Chondrocyte (in vitro differentiated cells): ENCODE data around the gene LDLRAD4. TPM values are rescaled to one million over a fixed set of nuclear protein-coding genes. Genes with fewer than 3 reads are reported as not detected.
A peak's percentile ranks its signal among the peaks of the same experiment; 100 is the strongest.

Source experiments
- DNase-seq: peaks from one replicate; pipeline ENCODE4 v3.0.0; 2021; ENCODE audit warnings: mixed read lengths, low spot score
- H3K27ac Mint-ChIP-seq: one replicate; pipeline ENCODE4 v1.8.0; 2021; ENCODE audit warnings: mild to moderate bottlenecking, moderate library complexity, mixed read lengths; ENCODE audit not compliant: unreplicated experiment
- H3K27me3 Mint-ChIP-seq: 2 replicates; pipeline ENCODE4 v1.8.0; 2021; ENCODE audit warnings: low read depth, mixed read lengths
- H3K36me3 Mint-ChIP-seq: 2 replicates; pipeline ENCODE4 v1.8.0; 2021; ENCODE audit warnings: low read depth, mixed read lengths
- H3K4me1 Mint-ChIP-seq: 2 replicates; pipeline ENCODE4 v1.8.0; 2021; ENCODE audit warnings: low read depth, mild to moderate bottlenecking, mixed read lengths
- H3K4me3 Mint-ChIP-seq: one replicate; pipeline ENCODE4 v1.8.0; 2021; ENCODE audit warnings: mild to moderate bottlenecking, moderate library complexity, mixed read lengths; ENCODE audit not compliant: unreplicated experiment
- H3K9me3 Mint-ChIP-seq: 2 replicates; pipeline ENCODE4 v1.8.0; 2021; ENCODE audit warnings: low read depth, mixed read lengths
- CTCF ChIP-seq: fragments of 200-600 bp; sonication (generic); IDR thresholded peaks from 2 replicates; pipeline ENCODE4 v1.5.0; 2021; ENCODE audit warnings: antibody characterized with exemption, mild to moderate bottlenecking, moderate library complexity
- total RNA-seq: library from RNA; stranded (reverse); gene quantifications from 3 replicates; pipeline ENCODE4 v1.2.1, GENCODE V29; 2021

LDLRAD4 gene
- total RNA-seq, 1 donor from 2014 or later, result 80.5 TPM

GRCh38 chr18:13323186-13323585 is 104.6 kb downstream of the LDLRAD4 start:
- Mint-ChIP-seq H3K36me3 (peaks cover 9% of the 10 kb centered on the region), H3K4me3 (no peak overlapping the region), H3K4me1 (peaks cover 47% of the 10 kb centered on the region), H3K27me3 (no peaks in the 10 kb centered on the region), H3K9me3 (no peaks in the 10 kb centered on the region), H3K27ac (no peak overlapping the region)
- no peak for TF ChIP-seq CTCF
- DNase-seq, result no peak

- H3K36me3 Mint-ChIP-seq, result peaks cover 9% of the 10 kb centered on the region
- H3K27me3 Mint-ChIP-seq, result no peaks in the 10 kb centered on the region
- H3K9me3 Mint-ChIP-seq, result no peaks in the 10 kb centered on the region
- no peak for TF ChIP-seq CTCF
- H3K4me1 Mint-ChIP-seq, result peaks cover 35% of the 10 kb centered on the region
- H3K4me3 Mint-ChIP-seq, result no peak overlapping the region
- no peak overlapping the region for H3K27ac Mint-ChIP-seq
- no peak for DNase-seq
Measured at GRCh38 chr18:13324880-13325279, 106.3 kb downstream of the LDLRAD4 start.

GRCh38 chr18:13328213-13328612 is 109.7 kb downstream of the LDLRAD4 start:
- Mint-ChIP-seq H3K27me3 (no peaks in the 10 kb centered on the region), H3K4me3 (no peak overlapping the region), H3K4me1 (peaks cover 19% of the 10 kb centered on the region), H3K9me3 (no peaks in the 10 kb centered on the region), H3K36me3 (peaks cover 11% of the 10 kb centered on the region), H3K27ac (peak overlapping the region; percentile 22)
- TF ChIP-seq CTCF, result no peak
- no peak for DNase-seq

GRCh38 chr18:13330996-13331395 is 112.4 kb downstream of the LDLRAD4 start:
- no peaks in the 10 kb centered on the region for H3K27me3 Mint-ChIP-seq
- no peak overlapping the region for H3K4me3 Mint-ChIP-seq
- peaks cover 22% of the 10 kb centered on the region for H3K4me1 Mint-ChIP-seq
- no peak for TF ChIP-seq CTCF
- peaks cover 17% of the 10 kb centered on the region for H3K36me3 Mint-ChIP-seq
- peaks cover 12% of the 10 kb centered on the region for H3K9me3 Mint-ChIP-seq
- H3K27ac Mint-ChIP-seq, result no peak overlapping the region
- DNase-seq, result no peak

- Mint-ChIP-seq H3K36me3 (peaks cover 14% of the 10 kb centered on the region), H3K9me3 (peaks cover 16% of the 10 kb centered on the region), H3K27me3 (no peaks in the 10 kb centered on the region), H3K4me1 (peaks cover 26% of the 10 kb centered on the region), H3K4me3 (no peak overlapping the region), H3K27ac (no peak overlapping the region)
- no peak for DNase-seq
- TF ChIP-seq CTCF, result no peak
Measured at GRCh38 chr18:13331846-13332245, 113.3 kb downstream of the LDLRAD4 start.
